IPS DF 6.9 (cell line): Measurements from ENCODE around the gene TADA3.
A peak's percentile ranks its signal among the peaks of the same experiment; 100 is the strongest.

ENCODE experiments used
- DNase-seq: peaks from one replicate; pipeline ENCODE4 v3.0.0-alpha.2; 2013; ENCODE audit warnings: low read depth, low spot score
- H3K27ac ChIP-seq: one replicate; pipeline ENCODE4 v1.5.1; 2013; ENCODE audit warnings: low read length, control low read depth
- H3K27me3 ChIP-seq: 2 replicates; pipeline ENCODE4 v1.6.1; 2013; ENCODE audit warnings: mild to moderate bottlenecking, low read length; ENCODE audit not compliant: control insufficient read depth, insufficient read depth
- H3K36me3 ChIP-seq: 2 replicates; pipeline ENCODE4 v1.6.1; 2013; ENCODE audit warnings: low read length; ENCODE audit not compliant: control insufficient read depth, insufficient read depth
- H3K4me1 ChIP-seq: 2 replicates; pipeline ENCODE4 v1.6.1; 2013; ENCODE audit warnings: low read length; ENCODE audit not compliant: control insufficient read depth, insufficient read depth
- H3K4me3 ChIP-seq: 2 replicates; pipeline ENCODE4 v1.5.1; 2013; ENCODE audit warnings: mild to moderate bottlenecking, low read length
- H3K9me3 ChIP-seq: 2 replicates; pipeline ENCODE4 v1.6.1; 2013; ENCODE audit warnings: low read length, inconsistent platforms; ENCODE audit not compliant: control insufficient read depth, insufficient read depth
- WGBS: extraction: QIAGEN DNeasy Blood & Tissue Kit; methylation state at CpG from one replicate; pipeline ENCODE4 v1.1.7; 2013; ENCODE audit warnings: mixed read lengths, missing lambda C conversion rate; ENCODE audit not compliant: insufficient read length, insufficient coverage; 5-methylcytosine and 5-hydroxymethylcytosine counted together

The TADA3 gene

DNA sequence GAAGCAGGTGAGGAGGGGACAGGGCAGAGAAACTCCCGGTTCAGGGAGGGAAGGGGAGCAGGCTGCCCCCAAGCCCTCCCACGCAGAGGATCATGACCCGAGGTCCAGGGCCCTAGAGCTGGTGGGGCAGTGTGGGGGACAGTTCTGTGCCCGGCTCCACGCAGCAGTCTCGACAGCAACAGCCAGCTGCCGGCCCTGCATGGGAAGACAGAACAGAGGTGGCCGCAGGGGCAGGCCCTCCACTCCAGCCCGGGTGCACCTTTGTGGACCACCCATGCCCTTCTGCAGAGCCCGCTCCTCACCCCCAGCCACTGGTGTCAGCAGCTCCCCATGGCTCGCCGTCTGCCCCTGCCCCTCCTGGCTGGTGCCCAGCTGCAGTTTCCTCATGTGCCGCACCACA, 34.8 kb downstream of the TADA3 start:
- Histone ChIP-seq H3K27me3 (no peaks in the 10 kb centered on the region), H3K4me1 (no peaks in the 10 kb centered on the region), H3K4me3 (no peak overlapping the region), H3K36me3 (peaks cover 8% of the 10 kb centered on the region), H3K27ac (no peak overlapping the region), H3K9me3 (no peaks in the 10 kb centered on the region)
- no CpG with 5 or more reads among the region's 13 CpGs for WGBS
- no peak for DNase-seq

DNA sequence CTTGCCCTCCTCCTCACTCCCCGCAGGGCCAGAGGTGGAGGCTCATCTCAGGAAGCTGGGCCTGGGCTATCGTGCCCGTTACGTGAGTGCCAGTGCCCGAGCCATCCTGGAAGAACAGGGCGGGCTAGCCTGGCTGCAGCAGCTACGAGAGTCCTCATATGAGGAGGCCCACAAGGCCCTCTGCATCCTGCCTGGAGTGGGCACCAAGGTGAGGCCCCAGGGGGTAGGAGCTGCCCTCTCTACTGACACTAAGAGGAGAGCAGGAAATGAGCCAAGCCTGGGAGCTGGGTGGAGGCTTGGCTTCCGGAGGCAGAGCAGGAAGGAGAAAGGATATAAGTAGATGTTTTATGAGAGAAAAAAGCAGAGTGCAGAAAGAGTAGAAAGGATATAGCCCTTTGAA, 37.6 kb downstream of the TADA3 start:
- peaks cover 16% of the 10 kb centered on the region for H3K36me3 ChIP-seq
- no peaks in the 10 kb centered on the region for H3K4me1 ChIP-seq

DNA sequence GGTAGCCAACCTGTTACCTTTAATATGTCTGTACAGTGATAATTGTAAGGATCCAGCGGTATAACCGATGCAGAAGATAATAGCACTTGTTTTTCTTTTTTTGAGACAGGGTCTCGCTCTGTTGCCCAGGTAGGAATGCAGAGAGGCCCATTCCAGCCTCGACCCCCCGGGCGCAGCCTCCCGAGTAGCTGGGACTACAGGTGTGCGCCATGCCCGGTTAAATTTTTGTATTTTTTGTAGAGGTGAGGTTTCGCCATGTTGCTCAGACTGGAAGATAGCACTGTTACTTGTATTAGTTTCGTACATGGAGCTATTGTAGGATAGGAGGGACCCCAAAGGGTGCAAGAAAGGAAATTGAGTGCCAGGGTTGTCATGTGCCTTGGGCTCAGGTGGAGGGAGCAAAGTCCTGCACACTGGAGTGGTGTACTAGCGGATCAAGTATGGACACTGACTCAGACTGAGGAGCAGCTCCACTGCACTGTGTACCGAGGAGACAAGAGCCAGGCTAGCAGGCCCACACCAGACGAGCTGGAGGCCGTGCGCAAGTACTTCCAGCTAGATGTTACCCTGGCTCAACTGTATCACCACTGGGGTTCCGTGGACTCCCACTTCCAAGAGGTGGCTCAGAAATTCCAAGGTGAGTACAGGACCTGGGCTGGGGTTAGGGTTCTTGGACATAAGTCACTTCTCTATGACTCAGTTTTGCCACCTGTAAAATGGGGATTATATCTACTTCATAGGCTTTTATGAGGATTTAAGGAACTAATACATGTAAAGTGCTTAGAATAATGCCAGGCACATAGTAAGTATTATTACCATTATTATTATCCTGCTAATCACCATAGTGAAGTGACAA, 41.5 kb downstream of the TADA3 start:
- H3K4me3 ChIP-seq = peak overlapping the region; percentile 76; the same call in 1 of the 2 replicates
- no peaks in the 10 kb centered on the region for H3K27me3 ChIP-seq
- H3K9me3 ChIP-seq = no peaks in the 10 kb centered on the region
- H3K27ac ChIP-seq = no peak overlapping the region
- peaks cover 28% of the 10 kb centered on the region for H3K36me3 ChIP-seq
- no peak for DNase-seq
- no CpG with 5 or more reads among the region's 17 CpGs for WGBS
- no peaks in the 10 kb centered on the region for H3K4me1 ChIP-seq

More for the DNA sequence above, 37.6 kb downstream of the TADA3 start:
- Histone ChIP-seq H3K9me3 (no peaks in the 10 kb centered on the region), H3K27ac (no peak overlapping the region), H3K27me3 (no peaks in the 10 kb centered on the region), H3K4me3 (no peak overlapping the region)
- WGBS = no CpG with 5 or more reads among the region's 8 CpGs
- no peak for DNase-seq

DNA sequence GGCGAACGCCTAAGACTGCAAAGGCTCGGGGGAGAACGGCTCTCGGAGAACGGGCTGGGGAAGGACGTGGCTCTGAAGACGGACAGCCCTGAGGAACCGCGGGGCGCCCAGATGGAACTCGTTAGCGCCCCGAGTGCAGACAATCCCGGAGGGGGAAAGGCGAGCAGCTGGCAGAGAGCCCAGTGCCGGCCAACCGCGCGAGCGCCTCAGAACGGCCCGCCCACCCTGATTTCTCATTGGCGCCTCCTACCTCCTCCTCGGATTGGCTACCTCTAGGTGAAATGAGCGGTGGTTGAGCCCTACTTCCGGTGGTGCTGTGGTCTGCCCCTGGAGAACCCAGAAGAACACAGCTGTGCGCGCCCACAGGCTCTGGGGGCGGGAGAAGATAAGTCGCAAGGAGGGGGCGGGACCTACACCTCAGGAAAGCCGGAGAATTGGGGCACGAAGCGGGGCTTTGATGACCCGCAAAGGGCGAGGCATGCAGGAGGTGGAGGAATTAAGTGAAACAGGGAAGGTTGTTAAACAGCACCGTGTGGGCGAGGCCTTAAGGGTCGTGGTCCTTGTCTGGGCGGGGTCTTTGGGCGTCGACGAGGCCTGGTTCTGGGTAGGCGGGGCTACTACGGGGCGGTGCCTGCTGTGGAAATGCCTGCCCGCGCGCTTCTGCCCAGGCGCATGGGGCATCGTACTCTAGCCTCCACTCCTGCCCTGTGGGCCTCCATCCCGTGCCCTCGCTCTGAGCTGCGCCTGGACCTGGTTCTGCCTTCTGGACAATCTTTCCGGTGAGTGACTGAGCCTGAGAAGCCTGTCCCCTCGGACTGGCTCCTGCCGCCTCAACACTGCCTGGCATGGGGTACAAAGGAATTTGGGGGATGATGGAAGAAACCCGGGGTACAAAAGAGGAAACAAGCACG, 42.4 kb downstream of the TADA3 start, which contains the start of gene OGG1:
Gene OGG1, plus strand, starts transcription at position 308 of the 911 bp plus-strand sequence. Its CDS starts 335 bp downstream, at position 643.
- Histone ChIP-seq H3K4me3 (peak within 1 kb of the TSS; percentile 76; the same call in 1 of the 2 replicates), H3K4me1 (no peaks in the 10 kb centered on the region), H3K36me3 (peaks cover 34% of the 10 kb centered on the region), H3K27me3 (no peaks in the 10 kb centered on the region), H3K27ac (no peak within 1 kb of the TSS), H3K9me3 (no peaks in the 10 kb centered on the region)
- no CpG with 5 or more reads among the region's 60 CpGs for WGBS
- DNase-seq = peak; percentile 93

DNA sequence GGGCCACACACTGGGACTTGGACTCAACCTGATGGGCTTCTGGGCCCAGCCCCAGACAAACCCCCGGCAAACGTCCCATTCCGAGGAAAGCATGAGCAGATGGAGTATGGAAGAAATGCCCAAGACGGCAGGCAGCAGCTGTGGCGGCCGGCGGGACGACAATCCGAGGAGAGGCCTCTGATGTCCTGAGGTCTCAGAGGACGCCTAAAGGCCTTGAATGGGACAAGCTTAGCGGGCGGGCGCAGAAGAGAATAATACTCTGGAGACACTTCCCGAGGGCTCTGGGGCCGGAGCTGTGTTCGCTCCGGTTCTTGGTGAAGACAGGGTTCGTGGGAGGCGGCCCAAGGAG, 43.0 kb downstream of the TADA3 start:
- Histone ChIP-seq H3K36me3 (peaks cover 34% of the 10 kb centered on the region), H3K27me3 (no peaks in the 10 kb centered on the region), H3K9me3 (no peaks in the 10 kb centered on the region), H3K4me3 (peak overlapping the region; percentile 31; the same call in 1 of the 2 replicates), H3K27ac (no peak overlapping the region), H3K4me1 (no peaks in the 10 kb centered on the region)
- no peak for DNase-seq
- WGBS = no CpG with 5 or more reads among the region's 19 CpGs

DNA sequence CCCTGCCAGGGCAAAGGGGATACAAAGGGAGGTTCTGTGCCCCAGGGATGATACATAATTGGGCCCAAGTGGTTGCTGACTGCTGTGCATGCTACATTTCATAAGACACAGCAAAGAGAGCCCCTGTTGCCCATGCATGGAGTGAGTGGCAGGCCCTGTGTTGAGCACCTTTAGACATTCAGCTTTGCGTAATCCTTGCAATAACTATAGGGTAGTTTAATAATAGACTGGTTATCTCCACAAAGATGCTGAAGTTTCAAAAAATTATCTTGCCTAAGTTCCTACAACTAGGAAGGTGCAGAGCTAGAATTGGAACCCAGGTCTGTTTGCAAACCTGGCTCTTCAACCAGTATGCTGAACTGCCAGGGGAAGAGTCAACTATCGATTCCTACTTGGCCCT, 44.2 kb downstream of the TADA3 start:
- no peak overlapping the region for H3K27ac ChIP-seq
- no peaks in the 10 kb centered on the region for H3K9me3 ChIP-seq
- H3K4me1 ChIP-seq = no peaks in the 10 kb centered on the region
- H3K27me3 ChIP-seq = no peaks in the 10 kb centered on the region
- DNase-seq = no peak
- WGBS = no CpG with 5 or more reads among the region's 2 CpGs
- peaks cover 45% of the 10 kb centered on the region for H3K36me3 ChIP-seq
- H3K4me3 ChIP-seq = no peak overlapping the region

DNA sequence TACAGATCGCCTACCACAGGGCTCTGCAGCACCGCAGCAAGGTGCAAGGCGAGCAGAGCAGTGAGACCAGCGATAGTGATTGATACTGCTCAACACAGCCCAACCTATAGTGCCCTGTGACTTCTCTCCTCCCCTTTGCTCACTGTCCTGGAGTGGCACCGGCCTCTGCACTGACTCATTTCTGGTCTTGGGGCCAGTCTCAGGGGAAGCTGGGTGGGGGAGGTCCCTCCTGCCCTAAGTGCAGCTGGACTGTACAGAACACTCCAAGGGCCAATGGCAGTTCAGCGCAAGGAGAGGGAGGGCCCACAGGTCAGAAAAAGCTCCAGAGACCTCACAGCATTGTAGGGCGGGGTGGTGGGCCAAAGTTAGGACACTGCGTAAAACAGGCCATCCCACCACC, 45.0 kb downstream of the TADA3 start:
- Histone ChIP-seq H3K27me3 (no peaks in the 10 kb centered on the region), H3K36me3 (peaks cover 49% of the 10 kb centered on the region), H3K4me1 (no peaks in the 10 kb centered on the region), H3K27ac (no peak overlapping the region), H3K4me3 (no peak overlapping the region), H3K9me3 (no peaks in the 10 kb centered on the region)
- WGBS = no CpG with 5 or more reads among the region's 8 CpGs
- no peak for DNase-seq

DNA sequence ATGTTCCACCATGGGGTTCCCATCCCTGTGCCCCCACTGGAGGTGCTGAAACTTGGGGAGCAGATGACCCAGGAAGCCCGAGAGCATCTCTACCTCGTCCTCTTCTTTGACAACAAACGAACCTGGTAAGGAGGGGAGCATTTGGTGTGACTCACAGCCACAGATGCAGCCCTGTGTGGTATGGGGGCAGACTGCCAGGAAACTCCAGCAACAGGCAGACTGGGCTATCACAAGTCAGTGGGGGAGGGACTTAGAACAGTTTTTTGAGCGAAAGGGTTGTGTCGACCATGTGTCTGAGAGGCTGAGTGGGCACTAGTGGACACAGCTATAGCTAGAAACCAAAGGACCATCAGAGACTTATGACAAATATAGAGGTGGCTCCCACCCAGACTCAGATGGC, 45.9 kb downstream of the TADA3 start:
- Histone ChIP-seq H3K27me3 (no peaks in the 10 kb centered on the region), H3K4me3 (no peak overlapping the region), H3K4me1 (no peaks in the 10 kb centered on the region), H3K36me3 (peaks cover 50% of the 10 kb centered on the region), H3K9me3 (no peaks in the 10 kb centered on the region), H3K27ac (no peak overlapping the region)
- no peak for DNase-seq
- WGBS = no CpG with 5 or more reads among the region's 5 CpGs

DNA sequence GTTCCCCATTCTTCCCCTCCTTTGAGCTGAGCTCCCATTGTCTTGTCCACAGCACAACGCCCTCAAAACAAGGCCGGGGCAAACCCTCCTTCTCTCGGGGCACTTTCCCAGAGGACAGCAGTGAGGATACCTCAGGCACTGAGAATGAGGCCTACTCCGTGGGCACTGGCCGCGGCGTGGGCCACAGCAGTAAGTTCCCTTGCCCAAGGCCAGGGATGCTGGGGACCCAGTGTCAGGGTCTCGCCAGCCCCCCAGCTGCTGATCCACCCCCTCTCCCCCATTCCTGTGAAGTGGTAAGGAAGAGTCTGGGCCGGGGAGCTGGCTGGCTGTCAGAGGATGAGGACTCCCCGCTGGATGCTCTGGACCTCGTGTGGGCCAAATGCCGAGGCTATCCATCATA, 46.8 kb downstream of the TADA3 start:
- Histone ChIP-seq H3K27ac (no peak overlapping the region), H3K4me1 (no peaks in the 10 kb centered on the region), H3K4me3 (no peak overlapping the region), H3K27me3 (no peaks in the 10 kb centered on the region), H3K36me3 (peaks cover 54% of the 10 kb centered on the region), H3K9me3 (no peaks in the 10 kb centered on the region)
- no peak for DNase-seq
- WGBS = no CpG with 5 or more reads among the region's 12 CpGs

DNA sequence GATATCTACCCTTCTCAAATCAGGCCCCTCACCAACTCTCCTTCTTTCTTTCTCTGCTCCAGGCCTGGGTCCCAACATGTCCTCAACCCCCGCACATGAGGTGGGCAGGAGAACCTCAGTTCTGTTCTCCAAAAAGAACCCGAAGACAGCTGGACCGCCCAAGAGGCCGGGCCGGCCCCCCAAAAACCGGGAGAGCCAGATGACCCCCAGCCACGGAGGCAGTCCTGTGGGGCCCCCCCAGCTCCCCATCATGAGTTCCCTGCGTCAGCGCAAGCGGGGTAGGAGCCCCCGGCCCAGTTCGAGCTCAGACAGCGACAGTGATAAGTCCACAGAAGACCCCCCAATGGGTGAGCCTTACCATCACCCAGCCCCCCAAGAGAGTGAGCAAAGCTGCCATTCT, 48.1 kb downstream of the TADA3 start:
- no peaks in the 10 kb centered on the region for H3K4me1 ChIP-seq
- WGBS = no CpG with 5 or more reads among the region's 13 CpGs
- no peak overlapping the region for H3K4me3 ChIP-seq
- H3K36me3 ChIP-seq = peaks cover 63% of the 10 kb centered on the region
- no peak for DNase-seq
- no peaks in the 10 kb centered on the region for H3K27me3 ChIP-seq
- no peaks in the 10 kb centered on the region for H3K9me3 ChIP-seq
- no peak overlapping the region for H3K27ac ChIP-seq
